Astrocyte (in vitro differentiated cells and primary cell): ENCODE data around the gene PTPRK. TPM values are rescaled to one million over a fixed set of nuclear protein-coding genes. Genes with fewer than 3 reads are reported as not detected.

Source experiments
- DNase-seq: peaks from one replicate; pipeline ENCODE4 v3.0.0-alpha.2; 2010; ENCODE audit warnings: low read depth
- FAIRE-seq: peaks from 2 replicates; lab custom pipeline; 2011; peaks lifted over from hg19 to GRCh38; lab: Jason Lieb, UNC
- H2AFZ ChIP-seq: 2 replicates; pipeline ENCODE4 v1.6.0; 2012; ENCODE audit warnings: low read depth, low read length, inconsistent platforms
- H3K27ac ChIP-seq: 2 replicates; pipeline ENCODE4 v1.5.1; 2011; ENCODE audit warnings: low read depth, low read length, inconsistent platforms
- H3K27me3 ChIP-seq: 2 replicates; pipeline ENCODE4 v1.6.0; 2011; ENCODE audit warnings: low read length, inconsistent platforms; ENCODE audit not compliant: insufficient read depth
- H3K36me3 ChIP-seq: 2 replicates; pipeline ENCODE4 v1.5.1; 2011; ENCODE audit warnings: low read length, inconsistent platforms; ENCODE audit not compliant: insufficient read depth
- H3K4me1 ChIP-seq: 2 replicates; pipeline ENCODE4 v1.5.1; 2011; ENCODE audit warnings: low read length, inconsistent platforms; ENCODE audit not compliant: insufficient read depth
- H3K4me2 ChIP-seq: 2 replicates; pipeline ENCODE4 v1.6.0; 2012; ENCODE audit warnings: low read length, inconsistent platforms
- H3K4me3 ChIP-seq: 2 replicates; pipeline ENCODE4 v1.5.1; 2011; ENCODE audit warnings: low read depth, mild to moderate bottlenecking, low read length, inconsistent platforms; ENCODE audit not compliant: insufficient read depth
- H3K79me2 ChIP-seq: 2 replicates; pipeline ENCODE4 v1.6.0; 2012; ENCODE audit warnings: mild to moderate bottlenecking, low read length, inconsistent platforms; ENCODE audit not compliant: insufficient read depth
- H3K9ac ChIP-seq: 2 replicates; pipeline ENCODE4 v1.6.0; 2012; ENCODE audit warnings: mild to moderate bottlenecking, low read length, inconsistent platforms
- H3K9me3 ChIP-seq: 2 replicates; pipeline ENCODE4 v1.5.1; 2012; ENCODE audit warnings: low read depth, mild to moderate bottlenecking, low read length, inconsistent platforms; ENCODE audit not compliant: insufficient read depth
- H4K20me1 ChIP-seq: 2 replicates; pipeline ENCODE4 v1.6.0; 2012; ENCODE audit warnings: low read length, inconsistent platforms; ENCODE audit not compliant: insufficient read depth
- H3K27ac Mint-ChIP-seq: one replicate; pipeline ENCODE4 v1.8.0; 2021; ENCODE audit warnings: mild to moderate bottlenecking, mixed read lengths; ENCODE audit not compliant: unreplicated experiment
- H3K27me3 Mint-ChIP-seq: one replicate; pipeline ENCODE4 v1.8.0; 2021; ENCODE audit warnings: low read depth, mixed read lengths; ENCODE audit not compliant: unreplicated experiment
- H3K36me3 Mint-ChIP-seq: one replicate; pipeline ENCODE4 v1.8.0; 2021; ENCODE audit warnings: low read depth, mixed read lengths; ENCODE audit not compliant: unreplicated experiment
- H3K4me1 Mint-ChIP-seq: one replicate; pipeline ENCODE4 v1.8.0; 2021; ENCODE audit warnings: low read depth, mixed read lengths; ENCODE audit not compliant: unreplicated experiment
- H3K4me3 Mint-ChIP-seq: one replicate; pipeline ENCODE4 v1.8.0; 2021; ENCODE audit warnings: mild to moderate bottlenecking, moderate library complexity, mixed read lengths; ENCODE audit not compliant: unreplicated experiment
- H3K9me3 Mint-ChIP-seq: one replicate; pipeline ENCODE4 v1.8.0; 2021; ENCODE audit warnings: mild to moderate bottlenecking, mixed read lengths; ENCODE audit not compliant: unreplicated experiment
- EZH2 ChIP-seq: IDR thresholded peaks from 2 replicates; pipeline ENCODE4 v1.6.1; 2012; ENCODE audit warnings: mild to moderate bottlenecking, low read length, inconsistent platforms; ENCODE audit not compliant: insufficient read depth
- total RNA-seq: library from RNA; stranded (reverse); gene quantifications from 2 replicates; pipeline ENCODE4 v1.2.1, GENCODE V29; 2021
- TF ChIP-seq, protein P1 (sequence below): IDR thresholded peaks from 2 replicates; pipeline ENCODE4 v1.5.1; 2011; ENCODE audit warnings: low read depth, mild to moderate bottlenecking, inconsistent platforms, low read length, moderate library complexity; ENCODE audit not compliant: insufficient read depth

The PTPRK gene
- total RNA-seq, 1 donor from 2014 or later = 159 TPM

- Histone ChIP-seq H3K4me2 (no peak overlapping the region), H3K4me3 (no peak overlapping the region), H3K9me3 (no peaks in the 10 kb centered on the region), H3K27ac (no peak overlapping the region), H3K79me2 (peaks cover 17% of the 10 kb centered on the region), H3K36me3 (no peaks in the 10 kb centered on the region), H3K27me3 (no peaks in the 10 kb centered on the region), H4K20me1 (no peaks in the 10 kb centered on the region), H2AFZ (no peak overlapping the region), H3K9ac (no peak overlapping the region), H3K4me1 (peaks cover 13% of the 10 kb centered on the region)
- no peak overlapping the region for H3K27ac Mint-ChIP-seq
- FAIRE-seq (no peak), DNase-seq (no peak)
- H3K27me3 Mint-ChIP-seq = no peaks in the 10 kb centered on the region
- H3K36me3 Mint-ChIP-seq = peaks cover 3% of the 10 kb centered on the region
- no peaks in the 10 kb centered on the region for H3K9me3 Mint-ChIP-seq
- H3K4me3 Mint-ChIP-seq = no peak overlapping the region
- peaks cover 12% of the 10 kb centered on the region for H3K4me1 Mint-ChIP-seq
- TF ChIP-seq, protein P1, sequence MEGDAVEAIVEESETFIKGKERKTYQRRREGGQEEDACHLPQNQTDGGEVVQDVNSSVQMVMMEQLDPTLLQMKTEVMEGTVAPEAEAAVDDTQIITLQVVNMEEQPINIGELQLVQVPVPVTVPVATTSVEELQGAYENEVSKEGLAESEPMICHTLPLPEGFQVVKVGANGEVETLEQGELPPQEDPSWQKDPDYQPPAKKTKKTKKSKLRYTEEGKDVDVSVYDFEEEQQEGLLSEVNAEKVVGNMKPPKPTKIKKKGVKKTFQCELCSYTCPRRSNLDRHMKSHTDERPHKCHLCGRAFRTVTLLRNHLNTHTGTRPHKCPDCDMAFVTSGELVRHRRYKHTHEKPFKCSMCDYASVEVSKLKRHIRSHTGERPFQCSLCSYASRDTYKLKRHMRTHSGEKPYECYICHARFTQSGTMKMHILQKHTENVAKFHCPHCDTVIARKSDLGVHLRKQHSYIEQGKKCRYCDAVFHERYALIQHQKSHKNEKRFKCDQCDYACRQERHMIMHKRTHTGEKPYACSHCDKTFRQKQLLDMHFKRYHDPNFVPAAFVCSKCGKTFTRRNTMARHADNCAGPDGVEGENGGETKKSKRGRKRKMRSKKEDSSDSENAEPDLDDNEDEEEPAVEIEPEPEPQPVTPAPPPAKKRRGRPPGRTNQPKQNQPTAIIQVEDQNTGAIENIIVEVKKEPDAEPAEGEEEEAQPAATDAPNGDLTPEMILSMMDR = no peak
- TF ChIP-seq EZH2 = no peak
Measured at GRCh38 chr6:128250370-128251070, 269.9 kb downstream of the PTPRK start.

DNA sequence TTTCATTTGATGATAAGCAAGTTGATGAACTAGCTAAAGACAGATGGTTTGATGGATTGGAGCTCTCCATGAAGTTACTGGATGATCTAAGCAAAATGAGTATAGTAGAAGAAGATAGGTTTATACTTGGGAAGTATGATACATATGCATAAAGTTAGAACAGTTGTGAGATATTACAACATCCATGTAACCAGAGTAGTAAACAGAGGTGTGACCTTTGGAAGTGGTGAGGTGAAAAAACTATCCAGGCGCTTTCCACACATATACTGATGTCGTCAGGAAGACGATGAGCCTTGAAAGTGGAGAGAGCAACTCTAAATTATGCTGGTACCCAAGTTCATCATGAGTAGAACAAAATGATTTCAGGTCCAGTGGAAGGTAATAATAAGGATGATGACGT is 271.0 kb downstream of the PTPRK start:
- H3K79me2 ChIP-seq = peaks cover 18% of the 10 kb centered on the region
- H4K20me1 ChIP-seq = peaks cover 3% of the 10 kb centered on the region
- peaks cover 13% of the 10 kb centered on the region for H3K4me1 ChIP-seq
- H2AFZ ChIP-seq = no peak overlapping the region
- H3K36me3 ChIP-seq = no peaks in the 10 kb centered on the region
- H3K4me3 ChIP-seq = no peak overlapping the region
- Mint-ChIP-seq H3K36me3 (peaks cover 3% of the 10 kb centered on the region), H3K27me3 (no peaks in the 10 kb centered on the region), H3K27ac (no peak overlapping the region), H3K4me1 (peaks cover 19% of the 10 kb centered on the region), H3K4me3 (no peak overlapping the region), H3K9me3 (no peaks in the 10 kb centered on the region)
- DNase-seq (no peak), FAIRE-seq (no peak)
- no peaks in the 10 kb centered on the region for H3K9me3 ChIP-seq
- no peak overlapping the region for H3K27ac ChIP-seq
- no peaks in the 10 kb centered on the region for H3K27me3 ChIP-seq
- TF ChIP-seq, protein P1 = no peak
- no peak for TF ChIP-seq EZH2
- no peak overlapping the region for H3K4me2 ChIP-seq
- H3K9ac ChIP-seq = no peak overlapping the region

DNA sequence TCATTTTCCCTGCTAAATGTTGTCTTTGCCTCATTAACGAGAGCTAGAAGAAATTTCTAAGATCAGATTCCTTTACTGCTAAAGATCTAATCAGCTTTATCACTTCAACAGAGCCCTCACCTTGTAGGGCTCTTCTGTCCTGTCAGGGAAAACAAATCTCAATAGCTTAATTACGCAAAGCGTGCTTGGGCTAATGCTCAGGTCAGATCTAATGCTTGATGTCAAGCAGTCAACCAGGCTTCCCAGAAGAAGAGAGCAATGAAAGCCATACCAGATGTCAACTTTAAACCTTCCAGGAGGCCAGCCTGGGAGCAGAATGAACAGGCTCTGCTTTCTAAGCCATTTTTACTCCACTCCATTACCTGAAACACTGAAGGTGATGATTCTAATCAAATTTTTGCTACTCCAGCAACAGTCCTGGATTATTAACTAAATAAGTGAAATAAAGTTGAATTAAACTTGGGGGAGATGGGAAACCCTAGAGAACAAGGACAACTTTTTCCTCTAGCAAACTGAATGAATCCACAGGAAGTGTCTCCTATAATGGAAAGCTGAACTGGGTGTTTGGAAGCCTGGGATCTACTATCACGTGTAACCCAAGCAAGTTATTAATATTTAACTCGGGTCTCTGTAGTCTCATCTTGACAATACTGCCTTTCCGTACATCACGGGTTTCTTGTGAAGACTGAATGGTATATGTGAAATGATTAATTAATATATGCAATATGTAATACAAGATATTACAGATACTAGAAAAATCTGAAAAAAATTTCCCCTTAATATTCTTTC is 273.7 kb downstream of the PTPRK start:
- H3K9me3 Mint-ChIP-seq = no peaks in the 10 kb centered on the region
- Histone ChIP-seq H3K4me2 (no peak overlapping the region), H2AFZ (no peak overlapping the region), H3K9me3 (no peaks in the 10 kb centered on the region), H3K27me3 (no peaks in the 10 kb centered on the region), H3K9ac (no peak overlapping the region), H3K36me3 (no peaks in the 10 kb centered on the region), H3K4me3 (no peak overlapping the region), H3K4me1 (peaks cover 4% of the 10 kb centered on the region), H3K79me2 (peaks cover 16% of the 10 kb centered on the region), H3K27ac (no peak overlapping the region), H4K20me1 (peaks cover 3% of the 10 kb centered on the region)
- peaks cover 23% of the 10 kb centered on the region for H3K4me1 Mint-ChIP-seq
- no peak overlapping the region for H3K27ac Mint-ChIP-seq
- TF ChIP-seq, protein P1 = no peak
- TF ChIP-seq EZH2 = no peak
- H3K27me3 Mint-ChIP-seq = no peaks in the 10 kb centered on the region
- H3K36me3 Mint-ChIP-seq = peaks cover 3% of the 10 kb centered on the region
- no peak for DNase-seq
- peak; percentile 23 for FAIRE-seq
- no peak overlapping the region for H3K4me3 Mint-ChIP-seq
